GM19193 (cell line): ENCODE data around the gene EIF4E1B.

Experiments
- POLR2A ChIP-seq: IDR thresholded peaks from 4 replicates; pipeline ENCODE4 v1.6.1; 2011; ENCODE audit not compliant: insufficient read depth, insufficient read length; ENCODE audit errors: extremely low read depth

The EIF4E1B gene

DNA sequence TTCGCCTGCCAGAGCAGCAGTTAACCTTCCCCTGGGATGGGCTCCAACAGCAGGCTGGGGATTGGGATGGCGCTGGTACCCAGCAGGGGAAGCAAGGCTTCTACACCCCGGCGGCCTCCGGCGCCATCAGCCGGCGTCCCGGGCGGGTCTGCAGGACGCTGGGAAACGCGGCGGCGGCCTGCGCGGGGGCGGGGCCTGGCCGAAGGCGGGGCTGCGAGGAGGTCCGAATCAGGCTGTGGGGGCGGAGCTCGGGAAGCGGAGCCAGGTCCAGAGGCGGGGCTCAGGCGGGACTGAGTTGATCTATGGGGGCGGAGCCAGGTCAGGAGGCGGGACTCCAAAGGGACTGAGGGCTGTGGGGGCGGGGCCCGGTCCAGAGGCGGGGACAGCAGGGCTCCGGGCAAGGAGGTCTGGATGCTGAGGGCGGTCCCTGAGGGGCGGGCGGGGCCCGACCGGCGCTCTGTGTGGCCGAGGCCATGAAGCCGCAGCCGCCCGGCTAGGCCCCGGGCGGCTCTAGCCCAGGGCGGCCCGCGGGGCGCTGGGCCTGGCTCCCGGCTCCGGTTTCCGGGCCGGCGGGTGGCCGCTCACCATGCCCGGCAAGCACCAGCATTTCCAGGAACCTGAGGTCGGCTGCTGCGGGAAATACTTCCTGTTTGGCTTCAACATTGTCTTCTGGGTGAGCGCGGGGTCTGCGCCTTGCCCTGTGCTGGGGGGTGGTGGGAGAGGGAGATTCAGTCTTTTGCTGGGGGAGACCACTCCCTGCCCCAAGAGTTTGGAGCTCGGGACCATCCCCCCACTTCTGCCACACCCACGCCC is 16.8 kb downstream of the EIF4E1B start, which contains the start of gene TSPAN17:
Gene TSPAN17 (plus strand): TSS at position 455 of the 813 bp plus-strand sequence. CDS start 132 bp downstream, at position 587.
- peak; percentile 97 for TF ChIP-seq POLR2A

DNA sequence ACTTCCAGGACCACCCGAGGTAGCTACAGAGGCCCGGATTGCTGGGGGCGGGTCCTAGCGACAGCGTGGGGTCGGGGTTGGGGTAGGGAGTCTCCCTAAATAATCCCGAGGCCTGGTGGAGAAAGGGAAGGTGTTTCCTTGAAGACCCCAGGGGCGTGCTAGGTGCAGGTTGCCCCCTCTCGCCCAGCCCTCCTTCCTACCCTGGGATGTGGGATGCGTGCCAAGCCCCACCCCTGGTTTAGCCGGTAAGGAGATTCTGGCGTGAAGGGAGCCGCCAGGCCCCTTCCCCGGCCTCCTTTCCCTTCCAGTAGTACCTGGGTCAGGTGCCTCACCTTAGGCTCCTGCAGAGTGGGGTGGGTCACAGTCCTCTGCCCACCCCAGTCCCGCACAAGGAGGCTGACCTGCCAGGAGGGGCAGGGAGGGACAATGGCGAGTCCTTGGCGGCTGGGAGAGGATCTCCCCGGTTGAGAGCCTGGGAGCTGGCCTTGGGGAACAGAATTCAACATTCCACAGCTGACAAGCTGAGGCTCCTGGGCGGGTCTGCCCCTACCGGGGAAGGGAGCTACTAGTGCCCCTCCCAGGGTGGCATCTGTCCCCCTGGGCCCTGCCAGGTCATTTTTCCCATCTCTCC is 17.5 kb downstream of the EIF4E1B start:
- TF ChIP-seq POLR2A = no peak

DNA sequence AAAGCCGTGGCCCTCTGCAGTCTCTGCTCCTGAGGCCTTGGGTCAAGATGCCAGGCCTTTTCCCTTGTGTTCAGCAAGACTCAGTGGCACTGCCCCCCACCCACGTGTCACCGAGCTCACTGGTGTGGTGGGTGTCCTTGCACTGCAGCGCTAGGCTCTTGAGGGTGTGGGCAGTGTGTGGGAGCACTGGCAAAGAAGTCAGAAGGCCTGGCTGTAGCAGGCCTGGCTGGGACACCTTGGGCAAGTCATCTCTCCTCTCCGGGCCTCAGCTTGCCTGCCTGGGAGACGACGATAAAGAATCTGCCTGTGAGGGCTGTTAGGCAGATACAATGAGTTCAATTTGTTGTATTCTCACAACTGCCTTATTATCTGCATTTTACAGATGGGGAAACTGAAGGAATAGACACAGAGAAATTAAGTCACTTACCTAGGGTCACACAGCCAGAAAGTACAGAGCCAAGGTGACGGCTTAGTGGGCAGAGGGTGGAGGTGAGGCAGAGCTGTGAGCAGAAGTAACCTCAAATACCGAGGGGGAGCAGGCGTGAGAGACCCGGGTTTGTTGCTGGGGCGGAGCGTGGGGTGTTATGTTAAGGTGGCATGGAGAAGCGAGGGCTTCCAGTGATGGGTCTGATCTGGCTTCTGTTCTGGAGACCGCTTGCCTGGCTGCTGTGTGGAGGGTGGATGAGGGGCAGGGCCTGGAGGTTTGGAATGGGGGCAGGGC is 18.2 kb downstream of the EIF4E1B start:
- no peak for TF ChIP-seq POLR2A

DNA sequence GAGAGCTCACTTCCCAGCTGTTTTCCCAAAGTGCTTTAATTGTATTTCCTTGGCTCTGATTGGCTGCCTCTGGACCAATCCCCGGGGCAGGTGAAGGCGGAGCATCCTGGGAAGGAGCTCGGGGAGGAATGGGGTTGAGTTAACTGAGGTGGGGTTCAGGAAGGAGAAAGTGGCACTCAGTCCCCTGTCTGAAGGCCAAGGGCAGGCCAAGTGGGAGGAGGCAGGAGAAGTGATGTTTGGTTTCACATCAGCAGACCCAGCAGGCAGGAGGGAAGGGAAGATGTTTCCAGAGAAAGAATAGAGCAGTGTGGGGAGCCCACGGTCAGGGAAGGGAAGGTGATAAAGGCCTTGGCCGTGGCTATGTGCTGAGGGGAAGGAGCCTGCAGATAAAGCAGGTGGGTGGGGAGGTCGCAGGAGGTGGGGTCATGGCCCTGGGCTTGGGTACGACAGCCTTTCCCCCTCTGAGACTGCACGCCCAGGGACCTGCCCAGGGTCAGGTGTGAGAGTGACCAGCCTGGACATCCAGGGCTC is 19.9 kb downstream of the EIF4E1B start:
- TF ChIP-seq POLR2A = no peak

DNA sequence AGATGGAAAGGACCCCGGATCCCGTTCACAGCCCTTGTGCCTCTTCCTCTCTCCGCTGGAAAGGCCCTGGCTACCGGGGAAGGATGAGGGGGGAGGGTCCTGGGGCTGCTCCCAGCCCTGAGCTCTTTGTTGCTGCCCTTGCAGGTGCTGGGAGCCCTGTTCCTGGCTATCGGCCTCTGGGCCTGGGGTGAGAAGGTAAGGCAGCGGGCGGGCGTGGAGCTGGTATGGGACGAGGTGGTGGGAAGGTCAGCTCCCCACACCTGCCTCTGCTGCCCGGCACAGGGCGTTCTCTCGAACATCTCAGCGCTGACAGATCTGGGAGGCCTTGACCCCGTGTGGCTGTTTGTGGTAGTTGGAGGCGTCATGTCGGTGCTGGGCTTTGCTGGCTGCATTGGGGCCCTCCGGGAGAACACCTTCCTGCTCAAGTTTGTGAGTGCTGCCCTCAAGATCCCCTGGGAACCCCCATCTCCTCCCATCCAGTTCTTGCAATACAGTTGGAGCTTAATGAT is 21.1 kb downstream of the EIF4E1B start:
- TF ChIP-seq POLR2A = no peak

DNA sequence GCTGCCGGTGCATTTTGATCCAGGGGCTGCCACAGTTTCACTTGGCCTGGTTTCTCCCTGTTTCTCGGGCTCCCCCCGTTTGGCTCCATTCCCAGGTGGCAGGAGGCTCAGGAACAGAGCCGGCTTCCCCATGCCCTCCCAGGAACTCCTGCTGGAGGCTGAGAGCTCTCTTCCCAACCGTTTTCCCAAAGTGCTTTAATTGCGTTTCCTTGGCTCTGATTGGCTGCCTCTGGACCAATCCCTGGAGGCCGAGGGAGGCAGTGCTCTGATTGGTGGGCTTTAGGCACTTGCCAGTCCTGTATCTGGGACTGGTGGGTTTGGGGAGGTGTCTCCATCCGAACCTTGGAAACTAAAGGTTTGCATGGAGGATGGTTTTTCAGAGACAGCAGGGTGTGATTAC is 21.7 kb downstream of the EIF4E1B start:
- no peak for TF ChIP-seq POLR2A

DNA sequence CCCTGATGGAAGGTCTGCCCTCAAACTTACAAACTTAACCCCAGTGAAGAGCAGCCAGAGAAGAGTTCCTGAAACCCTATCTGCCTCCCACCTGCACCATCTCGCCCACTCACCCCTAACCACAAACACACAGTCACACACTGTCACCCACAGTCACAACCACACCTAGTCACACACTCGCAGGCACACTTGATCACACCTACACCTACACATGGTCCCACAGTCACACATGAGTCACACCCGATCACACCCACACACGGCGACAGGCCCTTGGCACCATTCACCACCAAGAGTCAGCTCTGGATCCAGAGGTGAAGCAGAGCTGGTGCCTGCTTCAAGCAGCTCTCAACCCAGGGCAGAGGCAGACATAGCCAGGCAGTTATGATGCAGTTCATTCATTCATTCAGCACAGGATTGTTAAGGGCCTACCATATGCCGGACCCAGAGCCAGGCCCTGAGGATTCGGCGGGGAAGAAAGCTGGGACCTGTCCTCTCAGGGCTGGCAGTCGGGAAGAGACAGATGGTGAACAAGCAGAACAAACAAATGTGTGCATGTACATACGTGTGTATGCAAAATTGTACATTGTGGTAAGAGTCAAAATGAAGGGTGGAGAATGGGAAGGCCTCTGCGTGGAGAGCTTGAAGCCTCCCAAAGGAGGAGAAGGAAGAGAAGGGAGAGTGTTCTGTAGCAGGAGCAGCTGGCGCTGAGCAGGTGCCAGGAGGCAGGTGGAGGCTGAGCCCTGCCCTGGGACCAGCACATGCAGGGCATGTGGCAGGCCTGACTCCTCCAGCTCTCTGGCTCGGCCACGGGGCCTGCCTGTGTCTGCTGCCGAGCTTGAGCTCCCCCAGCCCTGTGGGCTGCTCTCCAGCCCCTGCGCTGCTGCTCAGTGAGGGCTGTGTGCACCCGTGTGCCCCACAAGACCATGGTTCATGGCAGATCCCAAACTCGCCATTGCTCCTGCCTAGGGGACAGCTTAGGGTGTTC is 23.2 kb downstream of the EIF4E1B start:
- TF ChIP-seq POLR2A = no peak

DNA sequence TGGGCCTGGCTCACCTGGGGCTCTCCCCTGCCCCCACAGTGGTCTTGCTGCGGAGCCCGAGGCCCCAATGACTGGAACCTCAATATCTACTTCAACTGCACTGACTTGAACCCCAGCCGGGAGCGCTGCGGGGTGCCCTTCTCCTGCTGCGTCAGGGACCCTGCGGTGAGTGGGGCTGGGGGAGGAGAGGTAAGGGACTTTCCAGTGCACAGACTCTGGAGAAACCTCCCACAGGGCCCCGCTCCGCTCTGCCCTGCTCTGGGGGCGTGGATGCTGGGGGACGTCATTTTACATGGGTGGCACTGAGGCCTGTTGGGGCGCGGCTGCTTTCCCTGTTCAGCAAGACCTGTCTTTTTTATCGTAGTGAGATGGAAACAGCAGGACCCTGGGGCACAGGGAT is 24.4 kb downstream of the EIF4E1B start:
- TF ChIP-seq POLR2A = no peak

DNA sequence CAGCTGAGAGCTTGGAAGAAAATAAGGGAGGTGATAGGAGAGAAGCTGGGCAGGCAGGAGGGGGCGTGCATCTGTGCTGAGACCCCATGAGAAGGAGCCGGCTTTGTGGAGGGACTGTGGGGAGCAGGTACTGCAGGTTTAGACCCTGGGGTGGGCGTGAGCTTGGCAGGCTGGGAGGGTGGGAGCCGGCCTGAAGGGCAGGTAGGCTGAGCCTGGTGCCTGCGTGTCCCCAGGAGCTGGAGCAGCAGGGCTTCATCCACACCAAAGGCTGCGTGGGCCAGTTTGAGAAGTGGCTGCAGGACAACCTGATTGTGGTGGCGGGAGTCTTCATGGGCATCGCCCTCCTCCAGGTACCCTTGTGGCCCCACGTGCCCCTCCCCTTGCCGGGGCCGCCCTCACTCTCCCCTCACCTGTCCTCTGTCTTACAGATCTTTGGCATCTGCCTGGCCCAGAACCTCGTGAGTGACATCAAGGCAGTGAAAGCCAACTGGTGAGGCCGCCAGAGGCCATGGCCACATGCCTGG is 26.1 kb downstream of the EIF4E1B start:
- no peak for TF ChIP-seq POLR2A

DNA sequence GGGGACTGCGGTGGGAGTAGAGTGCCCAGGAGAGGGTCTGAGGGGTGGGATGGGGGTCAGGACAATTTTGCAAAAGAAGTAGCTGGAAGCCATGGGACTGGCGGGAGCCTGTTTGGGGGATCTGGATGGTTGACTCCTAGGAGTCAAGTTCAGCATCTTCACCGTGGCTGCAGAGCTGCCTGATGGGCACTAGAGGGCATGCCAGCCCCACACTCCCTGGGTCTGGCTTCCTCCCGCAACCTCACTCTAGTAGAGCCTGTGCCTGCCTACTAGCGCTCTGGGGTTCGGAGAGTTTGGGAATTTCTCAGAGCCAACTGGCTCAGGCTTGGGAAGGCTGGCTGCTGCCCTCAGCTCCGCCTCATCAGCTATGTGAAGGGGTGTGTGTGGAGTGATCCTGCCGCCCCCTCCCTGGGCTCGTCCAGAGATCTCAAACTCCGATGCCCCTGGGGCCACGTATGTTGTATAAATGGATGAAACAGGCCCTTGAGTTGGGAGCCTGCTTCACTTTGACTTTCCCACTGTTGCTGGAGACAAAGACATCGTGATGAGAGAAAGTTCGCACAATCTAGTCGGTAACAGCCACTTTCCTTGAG is 27.6 kb downstream of the EIF4E1B start:
- no peak for TF ChIP-seq POLR2A

DNA sequence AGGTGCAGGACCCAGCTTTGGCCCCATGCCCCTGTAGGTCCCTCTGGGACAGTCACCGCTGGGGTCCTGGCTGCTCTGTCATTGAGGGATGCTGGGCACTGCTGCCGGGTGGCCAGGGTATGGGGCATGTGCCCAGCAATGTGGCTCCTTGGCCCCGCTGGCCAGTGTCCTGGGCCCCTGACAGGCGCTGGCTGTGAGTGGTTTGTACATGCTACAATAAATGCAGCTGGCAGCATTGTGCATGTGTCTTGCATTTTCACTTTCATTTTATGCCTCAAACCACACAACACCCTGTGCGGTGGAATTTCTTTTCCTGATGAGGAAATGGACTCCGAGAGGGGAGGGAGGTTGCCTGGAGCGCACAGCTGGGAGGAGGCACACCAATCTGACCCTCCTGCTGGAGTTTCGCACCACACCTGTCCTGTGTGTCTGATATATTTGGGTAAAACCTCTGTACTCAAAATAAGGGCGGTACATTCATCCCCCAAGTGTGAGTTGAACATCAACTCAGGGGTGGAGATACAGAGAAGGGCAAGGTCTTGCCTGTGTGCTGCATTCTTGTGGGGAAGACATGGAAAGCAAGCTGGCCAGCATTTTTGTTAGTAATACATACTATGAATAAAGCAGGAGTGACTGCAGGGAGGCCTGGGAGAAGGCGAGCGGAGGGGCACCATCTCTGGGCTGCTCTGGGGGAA is 28.5 kb downstream of the EIF4E1B start:
- TF ChIP-seq POLR2A = no peak

DNA sequence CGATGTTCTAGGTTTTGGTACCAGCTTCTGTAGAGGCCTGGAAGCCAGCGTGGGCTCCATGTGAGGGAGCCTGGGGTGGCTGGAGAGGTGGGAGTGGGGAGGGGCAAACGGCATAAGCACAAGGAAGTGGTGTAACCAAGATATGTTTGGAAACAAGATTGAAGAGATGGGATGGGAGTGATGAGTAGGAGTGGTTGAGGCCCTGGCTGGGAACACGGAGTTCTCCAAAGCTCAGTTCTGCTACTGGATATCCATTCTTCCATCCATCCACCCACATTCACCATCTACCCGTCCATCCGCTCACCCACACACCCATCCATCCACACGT is 29.0 kb downstream of the EIF4E1B start:
- TF ChIP-seq POLR2A = no peak

DNA sequence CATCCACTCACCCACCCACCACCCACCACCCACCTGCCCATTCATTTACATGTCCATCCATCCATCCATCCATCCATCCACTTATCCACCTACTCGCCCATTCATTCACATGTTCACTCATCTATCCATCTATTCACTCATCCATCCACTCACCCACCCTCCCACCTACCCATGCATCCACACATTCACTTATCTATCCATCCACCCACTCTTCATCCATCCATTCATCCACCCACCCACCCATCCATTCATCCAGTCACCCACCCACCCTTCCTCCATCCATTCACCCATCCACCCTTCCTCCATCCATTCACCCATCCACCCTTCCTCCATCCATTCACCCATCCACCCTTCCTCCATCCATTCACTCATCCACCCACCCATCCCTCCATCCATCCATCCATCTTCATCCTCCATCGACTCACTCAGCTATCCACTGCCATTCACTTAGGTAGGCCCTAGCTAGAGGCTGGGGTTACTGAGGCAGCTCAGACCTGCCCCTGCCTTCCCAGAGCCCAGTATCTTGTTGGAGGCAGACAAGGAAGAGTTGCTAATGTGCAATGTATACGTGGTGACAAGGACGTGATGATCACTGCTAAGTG is 29.5 kb downstream of the EIF4E1B start:
- TF ChIP-seq POLR2A = no peak

DNA sequence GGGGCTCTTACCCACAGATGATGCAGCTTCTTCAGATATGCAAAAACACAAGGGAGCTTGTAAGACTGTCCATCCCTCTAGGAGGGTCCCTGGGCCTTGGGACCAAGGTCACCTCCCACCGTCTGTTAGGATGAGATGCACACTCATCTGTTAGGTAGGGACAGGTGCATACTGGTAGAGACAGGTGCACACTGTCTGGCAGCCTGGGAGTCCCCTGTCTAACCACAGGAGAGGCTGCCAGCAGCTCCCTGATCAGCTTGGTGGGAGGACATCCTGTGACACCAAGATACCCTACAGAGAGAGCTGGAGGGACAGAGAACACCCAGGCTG is 30.0 kb downstream of the EIF4E1B start:
- no peak for TF ChIP-seq POLR2A
